Measurements from ENCODE around the gene TUBB3. TPM values are rescaled to one million over a fixed set of nuclear protein-coding genes. Genes with fewer than 3 reads are reported as not detected.
A peak's percentile ranks its signal among the peaks of the same experiment; 100 is the strongest.
"Not testable (repeated sequence)": the region's sequence is repeated elsewhere in the genome, so short reads cannot be mapped to it uniquely, and the experiment has no call there.

Gene TUBB3
- total RNA-seq, 2 experiments from 2014 or later, result 3.6 to 5.0 TPM

DNA sequence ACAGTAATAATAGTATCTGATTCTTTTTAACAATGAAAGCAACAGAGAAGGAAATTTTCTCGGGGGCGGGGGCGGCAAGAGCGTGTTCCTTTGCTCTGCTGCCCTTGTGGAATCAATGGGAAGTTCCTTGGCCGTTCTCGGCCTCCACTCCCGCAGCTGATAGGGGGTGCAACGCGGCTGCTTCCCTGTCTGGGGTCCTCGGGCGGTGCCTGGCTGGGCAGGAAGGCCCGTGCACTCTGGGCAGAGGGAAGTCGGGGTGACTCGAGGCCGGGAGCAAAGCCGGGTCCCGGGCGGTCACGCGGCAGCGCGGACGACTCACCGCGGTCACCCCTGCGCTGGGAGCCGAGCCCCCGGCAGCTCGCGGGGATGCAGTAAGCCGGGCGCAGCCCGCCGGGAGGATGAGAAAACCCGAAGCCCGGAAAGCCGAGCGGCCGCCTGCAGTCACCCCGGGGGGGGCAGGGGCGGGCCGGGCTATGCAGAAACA lies 2.5 kb downstream of the TUBB3 start:
- CTCF ChIA-PET, result interaction anchor here (1.0 to 1.2 kb wide), 2 partner anchors 15 to 24 kb away, joined by 3 to 8 read pairs; no protein-coding TSS in a partner anchor
- ATAC-seq (no peak), DNase-seq (no peak)
- no peaks in the 10 kb centered on the region for H3K36me3 Mint-ChIP-seq
- no peaks in the 10 kb centered on the region for H3K9me3 Mint-ChIP-seq (ENCODE audit: low read depth)
- peak overlapping the region; percentile 24 for H3K4me3 Mint-ChIP-seq
- H3K27me3 Mint-ChIP-seq, result peaks cover 27% of the 10 kb centered on the region
- no peak overlapping the region for H3K27ac Mint-ChIP-seq
- peaks cover 24% of the 10 kb centered on the region for H3K4me1 Mint-ChIP-seq

DNA sequence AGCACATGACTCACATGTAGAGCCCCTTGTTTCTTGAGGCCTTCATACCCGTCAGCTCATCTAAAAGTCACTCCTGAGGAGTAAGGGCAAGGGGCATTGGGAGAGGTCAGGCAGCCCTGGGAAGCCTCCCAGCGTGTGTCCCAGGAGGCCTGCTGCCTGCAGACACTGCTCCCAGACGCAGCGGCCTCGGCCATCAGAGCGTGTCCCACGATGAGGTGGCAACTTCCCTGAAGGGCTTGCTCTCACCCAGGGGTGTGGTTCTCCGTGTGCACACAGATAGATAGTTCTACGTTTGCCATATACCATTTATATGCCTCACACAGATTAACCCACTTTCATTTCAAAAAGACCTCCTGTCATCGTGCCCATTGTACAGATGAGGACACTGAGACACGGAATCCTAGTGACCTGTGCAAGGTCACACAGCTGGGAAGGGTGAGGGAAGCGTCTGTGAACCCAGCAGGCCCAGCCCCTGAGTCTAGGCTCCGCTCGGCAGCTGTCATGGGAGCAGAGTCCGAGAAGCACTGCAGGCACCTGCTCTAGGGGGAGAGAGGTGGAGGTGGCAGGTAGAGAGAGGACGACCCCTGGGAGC lies 8.3 kb downstream of the TUBB3 start:
- Mint-ChIP-seq H3K27ac (no peak overlapping the region), H3K36me3 (no peaks in the 10 kb centered on the region), H3K9me3 (ENCODE audit: low read depth) (no peaks in the 10 kb centered on the region), H3K27me3 (peaks cover 6% of the 10 kb centered on the region), H3K4me3 (no peak overlapping the region), H3K4me1 (peaks cover 2% of the 10 kb centered on the region)
- DNase-seq, result no peak
- CTCF ChIA-PET, result no interaction called here
- ATAC-seq, result no peak

DNA sequence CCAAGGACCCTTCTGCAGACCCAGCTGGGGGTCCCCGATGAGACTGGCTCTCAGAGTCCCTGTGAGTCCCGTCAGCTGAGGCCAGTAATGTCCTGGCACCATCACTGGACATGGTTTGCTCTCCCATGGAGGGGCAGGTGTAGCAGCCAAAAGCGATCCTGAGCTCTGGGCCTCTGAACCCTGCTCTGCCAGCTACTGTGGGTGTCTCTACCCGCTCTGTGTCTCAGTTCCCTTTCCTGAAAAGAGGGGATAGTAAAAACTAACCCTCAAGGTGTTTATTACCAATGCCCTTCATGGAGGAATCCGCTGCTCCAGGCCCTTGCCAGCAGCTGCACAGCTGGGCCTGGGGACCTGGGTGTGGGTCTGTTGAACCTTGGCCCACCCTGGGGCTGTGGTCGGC lies 8.8 kb downstream of the TUBB3 start:
- DNase-seq, result no peak
- no peak overlapping the region for H3K27ac Mint-ChIP-seq
- H3K36me3 Mint-ChIP-seq, result no peaks in the 10 kb centered on the region
- no peak for ATAC-seq
- H3K9me3 Mint-ChIP-seq (ENCODE audit: low read depth), result no peaks in the 10 kb centered on the region
- CTCF ChIA-PET, result no interaction called here
- H3K27me3 Mint-ChIP-seq, result peaks cover 6% of the 10 kb centered on the region
- H3K4me1 Mint-ChIP-seq, result no peaks in the 10 kb centered on the region
- no peak overlapping the region for H3K4me3 Mint-ChIP-seq

DNA sequence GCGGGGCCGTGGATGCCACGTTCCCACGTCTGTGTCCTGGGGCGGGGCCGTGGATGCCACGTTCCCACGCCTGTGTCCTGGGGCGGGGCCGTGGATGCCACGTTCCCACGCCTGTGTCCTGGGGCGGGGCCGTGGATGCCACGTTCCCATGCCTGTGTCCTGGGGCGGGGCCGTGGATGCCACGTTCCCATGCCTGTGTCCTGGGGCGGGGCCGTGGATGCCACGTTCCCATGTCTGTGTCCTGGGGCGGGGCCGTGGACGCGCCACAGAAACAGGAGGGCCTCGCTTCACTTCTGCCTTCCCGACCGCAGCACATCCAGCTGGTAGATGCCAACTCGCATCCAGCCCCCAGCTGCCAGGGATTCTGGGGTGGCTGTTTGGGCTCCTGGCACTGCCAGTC lies 10.9 kb downstream of the TUBB3 start:
- ATAC-seq; H3K4me3 Mint-ChIP-seq; H3K36me3 Mint-ChIP-seq; H3K27me3 Mint-ChIP-seq; CTCF ChIA-PET; H3K9me3 Mint-ChIP-seq (ENCODE audit: low read depth); H3K4me1 Mint-ChIP-seq; DNase-seq; H3K27ac Mint-ChIP-seq: not testable (repeated sequence)

DNA sequence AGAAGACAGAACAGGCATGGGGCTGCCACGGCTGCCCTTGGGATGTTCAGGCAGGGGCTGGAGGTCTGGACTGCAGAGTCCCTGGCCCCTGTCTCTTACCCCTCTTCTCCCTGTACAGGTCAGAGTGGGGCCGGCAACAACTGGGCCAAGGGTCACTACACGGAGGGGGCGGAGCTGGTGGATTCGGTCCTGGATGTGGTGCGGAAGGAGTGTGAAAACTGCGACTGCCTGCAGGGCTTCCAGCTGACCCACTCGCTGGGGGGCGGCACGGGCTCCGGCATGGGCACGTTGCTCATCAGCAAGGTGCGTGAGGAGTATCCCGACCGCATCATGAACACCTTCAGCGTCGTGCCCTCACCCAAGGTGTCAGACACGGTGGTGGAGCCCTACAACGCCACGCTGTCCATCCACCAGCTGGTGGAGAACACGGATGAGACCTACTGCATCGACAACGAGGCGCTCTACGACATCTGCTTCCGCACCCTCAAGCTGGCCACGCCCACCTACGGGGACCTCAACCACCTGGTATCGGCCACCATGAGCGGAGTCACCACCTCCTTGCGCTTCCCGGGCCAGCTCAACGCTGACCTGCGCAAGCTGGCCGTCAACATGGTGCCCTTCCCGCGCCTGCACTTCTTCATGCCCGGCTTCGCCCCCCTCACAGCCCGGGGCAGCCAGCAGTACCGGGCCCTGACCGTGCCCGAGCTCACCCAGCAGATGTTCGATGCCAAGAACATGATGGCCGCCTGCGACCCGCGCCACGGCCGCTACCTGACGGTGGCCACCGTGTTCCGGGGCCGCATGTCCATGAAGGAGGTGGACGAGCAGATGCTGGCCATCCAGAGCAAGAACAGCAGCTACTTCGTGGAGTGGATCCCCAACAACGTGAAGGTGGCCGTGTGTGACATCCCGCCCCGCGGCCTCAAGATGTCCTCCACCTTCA lies 11.7 kb downstream of the TUBB3 start:
- CTCF ChIA-PET, result no interaction called here
- Mint-ChIP-seq H3K27ac (no peak overlapping the region), H3K4me1 (no peaks in the 10 kb centered on the region)

DNA sequence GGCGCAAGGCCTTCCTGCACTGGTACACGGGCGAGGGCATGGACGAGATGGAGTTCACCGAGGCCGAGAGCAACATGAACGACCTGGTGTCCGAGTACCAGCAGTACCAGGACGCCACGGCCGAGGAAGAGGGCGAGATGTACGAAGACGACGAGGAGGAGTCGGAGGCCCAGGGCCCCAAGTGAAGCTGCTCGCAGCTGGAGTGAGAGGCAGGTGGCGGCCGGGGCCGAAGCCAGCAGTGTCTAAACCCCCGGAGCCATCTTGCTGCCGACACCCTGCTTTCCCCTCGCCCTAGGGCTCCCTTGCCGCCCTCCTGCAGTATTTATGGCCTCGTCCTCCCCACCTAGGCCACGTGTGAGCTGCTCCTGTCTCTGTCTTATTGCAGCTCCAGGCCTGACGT lies 12.5 kb downstream of the TUBB3 start:
- H3K4me1 Mint-ChIP-seq; CTCF ChIA-PET; DNase-seq; ATAC-seq; H3K27me3 Mint-ChIP-seq; H3K27ac Mint-ChIP-seq; H3K9me3 Mint-ChIP-seq (ENCODE audit: low read depth); H3K4me3 Mint-ChIP-seq; H3K36me3 Mint-ChIP-seq: not testable (repeated sequence)

More for the DNA sequence above, 11.7 kb downstream of the TUBB3 start:
- peaks cover 9% of the 10 kb centered on the region for H3K27me3 Mint-ChIP-seq
- H3K9me3 Mint-ChIP-seq (ENCODE audit: low read depth), result no peaks in the 10 kb centered on the region
- ATAC-seq (no peak), DNase-seq (no peak)
- H3K4me3 Mint-ChIP-seq, result no peak overlapping the region
- H3K36me3 Mint-ChIP-seq, result no peaks in the 10 kb centered on the region

DNA sequence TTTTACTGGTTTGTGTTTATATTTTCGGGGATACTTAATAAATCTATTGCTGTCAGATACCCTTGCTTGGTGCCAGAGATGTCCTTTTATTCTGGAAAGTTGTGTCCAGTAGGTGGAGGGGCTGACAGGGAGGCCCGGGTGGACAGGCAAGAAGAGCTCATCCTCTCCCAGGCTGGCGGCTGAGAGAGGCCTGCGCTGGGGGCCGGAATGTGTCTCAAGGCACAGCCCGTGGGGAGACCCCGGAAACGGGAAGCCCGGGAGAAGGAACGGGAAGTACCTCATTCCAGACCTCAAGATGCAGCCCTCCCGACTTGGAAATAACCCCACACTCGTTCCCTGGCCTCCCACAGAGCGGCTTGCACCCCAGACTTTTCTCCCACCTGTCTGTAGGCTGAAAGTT lies 12.9 kb downstream of the TUBB3 start:
- Mint-ChIP-seq H3K27me3 (peaks cover 9% of the 10 kb centered on the region), H3K36me3 (no peaks in the 10 kb centered on the region), H3K4me3 (no peak overlapping the region), H3K27ac (no peak overlapping the region), H3K4me1 (no peaks in the 10 kb centered on the region), H3K9me3 (ENCODE audit: low read depth) (no peaks in the 10 kb centered on the region)
- CTCF ChIA-PET, result no interaction called here
- no peak for DNase-seq
- no peak for ATAC-seq

DNA sequence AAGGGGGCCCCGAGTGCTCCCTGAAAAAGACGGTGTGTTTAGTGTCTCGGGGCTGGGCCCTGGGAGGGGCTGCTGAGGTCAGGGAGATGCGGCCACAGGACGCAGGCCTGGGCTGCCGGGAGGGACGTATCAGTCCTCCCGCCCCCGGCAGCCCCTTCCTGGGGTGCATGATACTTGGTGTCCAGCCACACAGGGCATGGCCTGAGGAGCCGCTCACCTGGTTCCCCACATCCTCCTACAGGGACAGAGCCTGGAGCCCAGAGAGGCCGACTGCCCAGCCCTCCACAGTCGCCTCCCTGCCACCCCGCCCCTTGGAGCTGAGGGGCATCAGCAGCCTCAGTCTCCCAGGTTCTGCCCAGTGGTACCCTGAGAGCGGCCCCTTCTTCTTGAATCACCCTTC lies 13.4 kb downstream of the TUBB3 start:
- Mint-ChIP-seq H3K36me3 (no peaks in the 10 kb centered on the region), H3K27ac (no peak overlapping the region), H3K4me1 (no peaks in the 10 kb centered on the region), H3K9me3 (ENCODE audit: low read depth) (no peaks in the 10 kb centered on the region), H3K27me3 (peaks cover 11% of the 10 kb centered on the region), H3K4me3 (no peak overlapping the region)
- CTCF ChIA-PET, result no interaction called here
- no peak for DNase-seq
- ATAC-seq, result no peak

DNA sequence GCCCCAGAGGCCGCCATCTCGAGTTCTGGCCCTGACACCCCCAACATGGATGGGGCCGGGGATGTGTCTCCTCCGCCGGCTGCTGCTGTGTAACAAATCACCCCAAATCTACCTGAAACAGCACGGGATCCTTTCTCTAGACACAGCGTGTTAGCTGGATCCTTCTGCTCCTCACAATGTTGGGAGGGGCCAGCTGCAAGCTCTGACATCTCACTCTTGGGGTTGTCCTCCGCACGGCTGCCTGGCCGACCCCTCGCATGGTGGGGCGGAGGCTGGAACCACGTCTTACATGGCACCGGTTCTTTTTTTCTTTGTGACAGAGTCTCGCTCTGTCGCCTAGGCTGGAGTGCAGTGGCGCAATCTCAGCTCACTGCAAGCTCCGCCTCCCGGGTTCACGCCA lies 13.8 kb downstream of the TUBB3 start:
- Mint-ChIP-seq H3K9me3 (ENCODE audit: low read depth) (no peaks in the 10 kb centered on the region), H3K36me3 (no peaks in the 10 kb centered on the region), H3K4me3 (no peak overlapping the region), H3K4me1 (no peaks in the 10 kb centered on the region), H3K27ac (no peak overlapping the region), H3K27me3 (peaks cover 16% of the 10 kb centered on the region)
- DNase-seq, result no peak
- no peak for ATAC-seq
- CTCF ChIA-PET, result no interaction called here

DNA sequence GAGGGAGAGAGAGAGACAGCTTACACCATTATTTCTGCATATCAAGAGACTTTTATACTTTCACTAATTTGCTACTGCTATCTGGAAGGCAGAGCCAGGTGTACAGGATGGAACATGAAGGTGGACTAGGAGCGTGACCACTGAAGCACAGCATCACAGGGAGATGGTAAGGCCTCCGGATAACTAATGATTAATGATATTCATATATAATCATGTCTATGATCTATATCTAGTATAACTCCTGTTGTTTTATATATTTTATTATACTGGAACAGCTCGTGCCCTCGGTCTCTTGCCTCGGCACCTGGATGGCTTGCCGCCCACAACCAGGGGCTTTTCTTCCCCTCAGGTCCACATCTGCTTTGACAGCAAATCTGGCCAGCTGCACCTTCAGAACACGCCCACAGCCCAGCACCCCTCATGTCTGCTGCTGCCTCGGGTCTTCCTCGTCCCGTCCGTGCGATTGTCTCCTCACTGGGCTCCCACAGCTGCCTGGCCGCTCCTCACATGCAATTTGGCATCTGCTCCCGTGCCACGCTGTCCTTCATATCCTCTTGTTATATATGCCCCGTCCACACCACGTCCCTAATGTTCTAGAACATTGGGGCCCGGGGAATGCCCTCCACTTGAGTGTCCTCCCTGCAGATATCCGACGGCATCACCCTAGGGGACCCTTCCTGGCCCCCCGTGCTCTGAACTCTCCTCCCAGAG lies 15.2 kb downstream of the TUBB3 start:
- CTCF ChIA-PET, result no interaction called here
- H3K9me3 Mint-ChIP-seq (ENCODE audit: low read depth), result no peaks in the 10 kb centered on the region

DNA sequence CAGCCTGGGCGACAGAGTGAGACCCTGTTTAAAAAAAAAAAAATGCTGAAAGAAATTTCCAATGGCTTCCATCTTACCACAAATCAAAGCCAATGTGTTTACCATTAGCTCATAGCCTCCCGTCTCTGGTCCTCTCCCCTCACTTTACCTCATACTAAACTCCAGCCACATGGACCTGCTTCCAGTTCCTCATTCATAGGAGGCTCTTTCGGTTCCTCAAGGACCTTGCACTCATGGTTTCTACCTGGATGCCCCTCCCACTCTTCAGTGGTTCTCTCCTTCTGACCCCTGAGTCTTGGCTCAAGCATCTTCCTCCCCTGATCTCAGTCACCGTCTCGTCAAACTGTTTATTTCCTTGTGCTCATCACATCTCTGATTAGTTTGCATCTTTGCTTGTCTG lies 21.6 kb downstream of the TUBB3 start:
- H3K36me3 Mint-ChIP-seq, result no peaks in the 10 kb centered on the region
- no peaks in the 10 kb centered on the region for H3K9me3 Mint-ChIP-seq (ENCODE audit: low read depth)
- DNase-seq (no peak), ATAC-seq (no peak)
- CTCF ChIA-PET, result no interaction called here
- no peak overlapping the region for H3K27ac Mint-ChIP-seq
- peaks cover 53% of the 10 kb centered on the region for H3K27me3 Mint-ChIP-seq
- H3K4me1 Mint-ChIP-seq, result peaks cover 9% of the 10 kb centered on the region
- no peak overlapping the region for H3K4me3 Mint-ChIP-seq

More for the DNA sequence above, 15.2 kb downstream of the TUBB3 start:
- Mint-ChIP-seq H3K27me3 (peaks cover 24% of the 10 kb centered on the region), H3K4me3 (no peak overlapping the region), H3K4me1 (no peaks in the 10 kb centered on the region), H3K36me3 (no peaks in the 10 kb centered on the region), H3K27ac (no peak overlapping the region)
- ATAC-seq, result no peak
- no peak for DNase-seq

DNA sequence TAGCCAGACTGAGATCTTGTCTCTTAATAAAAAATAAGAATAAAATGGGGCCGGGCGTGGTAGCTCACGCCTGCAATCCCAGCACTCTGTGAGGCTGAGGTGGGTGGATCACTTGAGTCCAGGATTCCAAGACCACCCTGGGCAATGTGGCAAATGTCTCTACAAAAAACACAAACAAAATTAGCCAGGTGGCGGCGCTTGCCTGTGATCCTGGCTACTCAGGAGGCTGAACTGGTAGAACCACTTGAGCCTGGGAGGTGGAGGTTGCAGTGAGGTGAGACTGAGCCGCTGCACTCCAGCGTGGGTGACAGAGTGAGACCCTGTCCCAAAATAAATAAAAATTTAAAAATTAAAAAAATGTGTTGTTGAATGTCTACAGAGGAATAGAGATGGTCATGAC lies 22.5 kb downstream of the TUBB3 start:
- Mint-ChIP-seq H3K36me3 (no peaks in the 10 kb centered on the region), H3K4me1 (peaks cover 12% of the 10 kb centered on the region), H3K27ac (no peak overlapping the region), H3K9me3 (ENCODE audit: low read depth) (no peaks in the 10 kb centered on the region), H3K4me3 (no peak overlapping the region), H3K27me3 (peaks cover 53% of the 10 kb centered on the region)
- CTCF ChIA-PET, result no interaction called here
- ATAC-seq (no peak), DNase-seq (no peak)

DNA sequence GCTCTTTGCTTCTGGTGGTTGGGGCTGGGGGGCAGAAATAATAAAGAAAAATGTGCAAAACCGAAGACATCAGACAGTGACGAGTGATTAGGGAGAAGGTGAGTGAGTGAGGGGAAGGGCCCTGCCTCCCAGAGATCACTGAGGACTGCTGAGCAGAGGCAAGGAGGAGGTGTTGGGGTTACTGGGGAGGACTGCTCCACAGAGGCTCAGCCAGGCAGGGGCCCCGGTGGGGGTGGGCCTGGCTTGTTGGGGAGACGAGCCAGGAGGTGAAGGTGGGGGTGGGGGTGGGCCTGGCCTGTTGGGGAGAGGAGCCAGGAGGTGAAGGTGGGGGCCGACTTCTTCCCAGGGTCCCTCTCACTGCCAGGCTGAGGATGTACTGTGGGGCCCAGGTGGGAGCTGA lies 23.4 kb downstream of the TUBB3 start:
- ATAC-seq (no peak), DNase-seq (no peak)
- Mint-ChIP-seq H3K4me1 (peaks cover 12% of the 10 kb centered on the region), H3K4me3 (no peak overlapping the region), H3K9me3 (ENCODE audit: low read depth) (no peaks in the 10 kb centered on the region), H3K27me3 (peaks cover 51% of the 10 kb centered on the region), H3K36me3 (no peaks in the 10 kb centered on the region), H3K27ac (no peak overlapping the region)
- CTCF ChIA-PET, result no interaction called here

All from activated CD8-positive, alpha-beta memory T cell treated with anti-CD3 and anti-CD28 coated beads, Interleukin-2, amount 10 ng/mL, durations not matched to agents 7 days and 5 days (primary cell).